Measurements from ENCODE around the gene MRI1.

GRCh38 chr19:13763265-13763664, 1.1 kb upstream of the MRI1 start:
- TF ChIP-seq CTCF (IDR thresholded peaks at IDR 0.05; ENCODE audit: low read depth, low read length), result no peak
- TF ChIP-seq EZH2phosphoT487 (IDR thresholded peaks at IDR 0.05; ENCODE audit: low read depth), result no peak
